ENCODE measurements around the gene GALNT3. TPM values are rescaled to one million over a fixed set of nuclear protein-coding genes. Genes with fewer than 3 reads are reported as not detected.

The GALNT3 gene
- total and polyA plus RNA-seq, 2 experiments from 2014 or later = 0.21 TPM; not detected in 1

DNA sequence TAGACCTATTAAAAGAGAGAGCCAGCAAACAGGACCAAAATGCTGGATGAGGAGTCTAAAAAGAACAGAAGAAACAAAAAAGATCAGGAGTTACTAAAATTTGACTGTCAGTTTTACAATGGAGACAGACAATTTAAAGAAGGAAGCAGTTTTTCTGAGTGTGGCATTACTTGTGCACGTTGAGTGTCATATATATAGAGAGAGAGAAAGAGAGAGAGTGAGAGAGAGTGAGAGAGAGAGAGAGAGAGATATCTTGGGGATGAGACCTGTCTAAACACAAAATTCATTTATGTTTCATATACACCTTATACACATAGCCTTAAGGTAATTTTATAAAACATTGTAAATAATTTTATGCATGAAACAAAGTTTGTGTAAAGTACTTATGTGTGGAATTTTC is 2.1 kb upstream of the GALNT3 start:
- H3K9me3 ChIP-seq (ENCODE audit: low read depth) = no peaks in the 10 kb centered on the region
- peaks cover 4% of the 10 kb centered on the region for H3K4me1 ChIP-seq (ENCODE audit: low read depth)
- no peak overlapping the region for H3K27ac ChIP-seq
- TF ChIP-seq, protein P1, sequence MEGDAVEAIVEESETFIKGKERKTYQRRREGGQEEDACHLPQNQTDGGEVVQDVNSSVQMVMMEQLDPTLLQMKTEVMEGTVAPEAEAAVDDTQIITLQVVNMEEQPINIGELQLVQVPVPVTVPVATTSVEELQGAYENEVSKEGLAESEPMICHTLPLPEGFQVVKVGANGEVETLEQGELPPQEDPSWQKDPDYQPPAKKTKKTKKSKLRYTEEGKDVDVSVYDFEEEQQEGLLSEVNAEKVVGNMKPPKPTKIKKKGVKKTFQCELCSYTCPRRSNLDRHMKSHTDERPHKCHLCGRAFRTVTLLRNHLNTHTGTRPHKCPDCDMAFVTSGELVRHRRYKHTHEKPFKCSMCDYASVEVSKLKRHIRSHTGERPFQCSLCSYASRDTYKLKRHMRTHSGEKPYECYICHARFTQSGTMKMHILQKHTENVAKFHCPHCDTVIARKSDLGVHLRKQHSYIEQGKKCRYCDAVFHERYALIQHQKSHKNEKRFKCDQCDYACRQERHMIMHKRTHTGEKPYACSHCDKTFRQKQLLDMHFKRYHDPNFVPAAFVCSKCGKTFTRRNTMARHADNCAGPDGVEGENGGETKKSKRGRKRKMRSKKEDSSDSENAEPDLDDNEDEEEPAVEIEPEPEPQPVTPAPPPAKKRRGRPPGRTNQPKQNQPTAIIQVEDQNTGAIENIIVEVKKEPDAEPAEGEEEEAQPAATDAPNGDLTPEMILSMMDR (IDR thresholded peaks at IDR 0.05; ENCODE audit: low read depth, low read length) = no peak
- peaks cover 69% of the 10 kb centered on the region for H3K27me3 ChIP-seq
- DNase-seq (ENCODE audit: low read depth in 1 of 2, low spot score in 1 of 2) = no peak
- no peak overlapping the region for H3K4me3 ChIP-seq
- no peaks in the 10 kb centered on the region for H3K36me3 ChIP-seq

DNA sequence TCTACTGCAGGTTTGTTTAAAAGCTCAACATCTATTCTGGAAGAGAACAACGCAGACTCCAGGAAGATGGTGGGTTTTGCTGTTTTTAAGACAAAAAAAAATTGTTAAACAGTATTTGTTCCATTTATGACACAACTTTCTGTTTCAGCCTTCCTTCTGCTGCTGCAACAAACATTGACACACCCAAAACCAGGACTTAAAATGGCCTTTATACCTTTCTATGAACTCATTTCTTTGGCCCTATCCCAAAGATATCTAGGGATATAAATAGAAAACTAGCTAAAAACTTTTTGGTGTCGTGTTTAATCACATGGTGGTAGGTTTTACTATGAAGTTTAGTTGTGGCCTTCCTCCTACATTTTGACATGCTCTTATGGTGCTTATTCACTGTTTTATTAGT is 964 bp upstream of the GALNT3 start:
- Histone ChIP-seq H3K9me3 (ENCODE audit: low read depth) (no peaks in the 10 kb centered on the region), H3K36me3 (no peaks in the 10 kb centered on the region), H3K4me1 (ENCODE audit: low read depth) (peaks cover 4% of the 10 kb centered on the region), H3K27me3 (peaks cover 80% of the 10 kb centered on the region), H3K27ac (no peak overlapping the region), H3K4me3 (no peak overlapping the region)
- TF ChIP-seq, protein P1 (IDR thresholded peaks at IDR 0.05; ENCODE audit: low read depth, low read length) = no peak
- no peak for DNase-seq (ENCODE audit: low read depth in 1 of 2, low spot score in 1 of 2)

DNA sequence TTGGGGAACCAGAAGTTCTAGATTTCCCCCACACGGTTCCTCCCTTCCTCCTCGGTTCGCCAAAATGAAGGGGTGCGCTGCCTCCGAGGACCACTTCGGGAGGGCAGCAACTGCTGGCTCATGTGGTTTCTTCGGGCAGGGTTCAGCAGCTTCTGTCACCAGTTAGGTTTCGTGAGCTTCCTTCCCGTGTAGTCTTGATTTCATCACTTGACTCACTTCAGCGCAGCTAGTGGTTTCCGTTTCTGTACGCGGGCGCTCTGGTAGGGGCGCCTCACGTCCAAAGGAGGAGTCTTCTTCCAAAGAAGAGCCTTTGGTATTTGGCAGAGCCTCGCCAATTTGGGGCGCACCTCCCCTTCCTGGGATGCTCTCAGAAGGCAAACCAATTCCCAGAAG is 485 bp upstream of the GALNT3 start:
- H3K27ac ChIP-seq = no peak overlapping the region
- DNase-seq (ENCODE audit: low read depth in 1 of 2, low spot score in 1 of 2) = peak; percentile 12 to 51

DNA sequence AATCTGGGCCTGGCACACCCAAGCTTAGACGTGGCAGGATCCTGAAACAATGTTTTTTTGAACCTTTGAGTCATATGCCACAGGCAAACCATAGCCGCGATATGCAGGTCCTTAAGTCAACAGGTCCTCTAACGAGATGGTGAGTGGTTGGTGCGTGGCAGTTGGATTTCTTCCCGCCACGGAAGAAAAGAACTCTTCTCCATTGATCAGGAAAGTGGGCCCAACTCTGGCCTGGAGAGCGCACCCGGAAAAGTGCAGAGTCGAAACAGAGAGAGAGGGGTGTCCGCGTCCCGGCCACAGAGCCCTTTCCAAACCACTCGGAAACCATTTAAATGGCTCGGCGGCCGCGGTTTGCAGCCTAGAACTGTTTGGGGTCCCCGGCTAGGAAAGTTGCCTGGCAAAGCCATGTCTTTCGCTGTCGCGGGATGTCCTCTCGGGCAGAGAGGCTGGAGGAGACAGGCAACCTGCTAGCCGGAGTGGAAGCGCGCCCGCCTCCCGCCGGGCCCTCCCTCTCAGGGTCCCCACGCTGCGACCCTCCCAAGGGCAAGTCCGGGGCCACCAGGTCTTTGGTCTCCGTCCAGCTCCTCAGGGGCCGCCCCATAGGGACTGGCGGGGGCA is 777 bp downstream of the GALNT3 start:
- peak in 1 of 2 donors; percentile 18 for DNase-seq (ENCODE audit: low read depth in 1 of 2, low spot score in 1 of 2)
- H3K9me3 ChIP-seq (ENCODE audit: low read depth) = no peaks in the 10 kb centered on the region
- H3K27me3 ChIP-seq = peaks cover 83% of the 10 kb centered on the region
- H3K27ac ChIP-seq = no peak overlapping the region
- no peaks in the 10 kb centered on the region for H3K36me3 ChIP-seq
- H3K4me1 ChIP-seq (ENCODE audit: low read depth) = peaks cover 4% of the 10 kb centered on the region
- TF ChIP-seq, protein P1 (IDR thresholded peaks at IDR 0.05; ENCODE audit: low read depth, low read length) = no peak
- H3K4me3 ChIP-seq = peak overlapping the region; percentile 45

More for the DNA sequence above, 485 bp upstream of the GALNT3 start:
- Histone ChIP-seq H3K4me1 (ENCODE audit: low read depth) (peaks cover 4% of the 10 kb centered on the region), H3K36me3 (no peaks in the 10 kb centered on the region), H3K27me3 (peaks cover 83% of the 10 kb centered on the region), H3K9me3 (ENCODE audit: low read depth) (no peaks in the 10 kb centered on the region), H3K4me3 (peak overlapping the region; percentile 45)
- TF ChIP-seq, protein P1 (IDR thresholded peaks at IDR 0.05; ENCODE audit: low read depth, low read length) = no peak

DNA sequence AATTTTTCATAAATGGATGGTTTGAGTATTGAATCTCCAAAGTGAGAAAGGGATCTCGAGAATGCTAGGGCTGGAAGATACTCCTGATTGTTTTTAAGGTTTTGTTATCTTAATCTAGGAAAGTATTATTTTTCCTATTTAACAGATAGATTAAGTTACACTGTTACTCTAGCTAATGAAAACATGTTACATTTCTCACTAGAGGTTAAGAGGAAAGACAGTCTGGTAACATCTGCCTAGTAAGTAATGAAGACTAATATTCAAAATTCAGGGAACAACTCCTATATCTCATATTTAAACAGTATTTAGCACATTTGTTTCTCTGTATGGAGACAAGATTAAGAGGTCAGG is 2.0 kb downstream of the GALNT3 start:
- Histone ChIP-seq H3K27me3 (peaks cover 73% of the 10 kb centered on the region), H3K4me1 (ENCODE audit: low read depth) (peaks cover 4% of the 10 kb centered on the region), H3K4me3 (no peak overlapping the region), H3K36me3 (no peaks in the 10 kb centered on the region), H3K9me3 (ENCODE audit: low read depth) (no peaks in the 10 kb centered on the region), H3K27ac (no peak overlapping the region)
- TF ChIP-seq, protein P1 (IDR thresholded peaks at IDR 0.05; ENCODE audit: low read depth, low read length) = no peak
- DNase-seq (ENCODE audit: low read depth in 1 of 2, low spot score in 1 of 2) = no peak
